Loucy (cell line): ENCODE data around the gene LYPD6.

Experiments
- H2AFZ ChIP-seq: fragments of 200-600 bp; sonication (generic); 2 replicates; pipeline ENCODE4 v1.6.0; 2016; ENCODE audit warnings: antibody characterized with exemption, mild to moderate bottlenecking, low read length, moderate library complexity
- H3F3A ChIP-seq: fragments of 200-600 bp; 2 replicates; pipeline ENCODE4 v1.6.0; 2016; ENCODE audit warnings: antibody characterized with exemption, low read depth, mild to moderate bottlenecking
- H3K27me3 ChIP-seq: fragments of 200-600 bp; sonication (generic); 2 replicates; pipeline ENCODE4 v1.6.1; 2014; ENCODE audit warnings: low read length, mild to moderate bottlenecking; ENCODE audit not compliant: insufficient read depth, poor library complexity, severe bottlenecking
- H3K36me3 ChIP-seq: fragments of 200-600 bp; sonication (generic); 2 replicates; pipeline ENCODE4 v1.6.1; 2016; ENCODE audit warnings: low read length; ENCODE audit not compliant: insufficient read depth
- H3K4me1 ChIP-seq: fragments of 200-600 bp; sonication (generic); 2 replicates; pipeline ENCODE4 v1.5.1; 2014; ENCODE audit warnings: low read length, mild to moderate bottlenecking; ENCODE audit not compliant: insufficient read depth, poor library complexity, severe bottlenecking
- H3K4me2 ChIP-seq: fragments of 200-600 bp; sonication (generic); 2 replicates; pipeline ENCODE4 v1.6.0; 2014; ENCODE audit warnings: antibody characterized with exemption, low read length, low read depth, mild to moderate bottlenecking; ENCODE audit not compliant: poor library complexity, severe bottlenecking
- H3K4me3 ChIP-seq: fragments of 200-600 bp; sonication (generic); 2 replicates; pipeline ENCODE4 v1.5.1; 2014; ENCODE audit warnings: low read length, mild to moderate bottlenecking, mixed read lengths; ENCODE audit not compliant: poor library complexity, severe bottlenecking
- H3K79me2 ChIP-seq: fragments of 200-600 bp; sonication (generic); 2 replicates; pipeline ENCODE4 v1.6.1; 2014; ENCODE audit warnings: low read length; ENCODE audit not compliant: insufficient read depth
- H3K9ac ChIP-seq: fragments of 200-600 bp; sonication (generic); 2 replicates; pipeline ENCODE4 v1.6.0; 2014; ENCODE audit warnings: mild to moderate bottlenecking, low read depth, low read length, moderate library complexity; ENCODE audit not compliant: poor library complexity, severe bottlenecking
- H3K9me2 ChIP-seq: fragments of 200-600 bp; sonication (generic); replicated peaks from 2 replicates; pipeline ENCODE4 v1.6.1; 2016; ENCODE audit warnings: low read depth, low read length, mixed read lengths
- H3K9me3 ChIP-seq: fragments of 200-600 bp; sonication (generic); 2 replicates; pipeline ENCODE4 v1.6.1; 2014; ENCODE audit warnings: mild to moderate bottlenecking, antibody characterized with exemption, low read length, low read depth; ENCODE audit not compliant: insufficient read depth
- H4K20me1 ChIP-seq: fragments of 200-600 bp; sonication (generic); 2 replicates; pipeline ENCODE4 v1.6.0; 2014; ENCODE audit warnings: antibody characterized with exemption, low read length, mild to moderate bottlenecking; ENCODE audit not compliant: insufficient read depth, poor library complexity, severe bottlenecking
- CTCF ChIP-seq: fragments of 200-600 bp; sonication (generic); conservative IDR thresholded peaks from 2 replicates; pipeline ENCODE4 v1.5.1; 2014; ENCODE audit warnings: mild to moderate bottlenecking, antibody characterized with exemption, low read length
- EZH2phosphoT487 ChIP-seq: fragments of 200-600 bp; IDR thresholded peaks from 2 replicates; pipeline ENCODE4 v1.6.1; 2018; ENCODE audit warnings: antibody characterized with exemption, mild to moderate bottlenecking, moderate library complexity, borderline replicate concordance

Gene LYPD6

GRCh38 chr2:149339324-149339723 lies 8.9 kb downstream of the LYPD6 start:
- H3K36me3 ChIP-seq, result no peaks in the 10 kb centered on the region
- no peak overlapping the region for H3K4me2 ChIP-seq
- H2AFZ ChIP-seq, result no peak overlapping the region
- H3K9me2 ChIP-seq, result no peaks in the 10 kb centered on the region
- no peaks in the 10 kb centered on the region for H4K20me1 ChIP-seq
- H3K27me3 ChIP-seq, result no peaks in the 10 kb centered on the region
- H3K9ac ChIP-seq, result no peak overlapping the region
- no peak overlapping the region for H3K4me3 ChIP-seq
- no peaks in the 10 kb centered on the region for H3K79me2 ChIP-seq
- no peaks in the 10 kb centered on the region for H3F3A ChIP-seq
- no peaks in the 10 kb centered on the region for H3K4me1 ChIP-seq
- H3K9me3 ChIP-seq, result no peaks in the 10 kb centered on the region
- TF ChIP-seq CTCF (no peak), EZH2phosphoT487 (no peak)

DNA sequence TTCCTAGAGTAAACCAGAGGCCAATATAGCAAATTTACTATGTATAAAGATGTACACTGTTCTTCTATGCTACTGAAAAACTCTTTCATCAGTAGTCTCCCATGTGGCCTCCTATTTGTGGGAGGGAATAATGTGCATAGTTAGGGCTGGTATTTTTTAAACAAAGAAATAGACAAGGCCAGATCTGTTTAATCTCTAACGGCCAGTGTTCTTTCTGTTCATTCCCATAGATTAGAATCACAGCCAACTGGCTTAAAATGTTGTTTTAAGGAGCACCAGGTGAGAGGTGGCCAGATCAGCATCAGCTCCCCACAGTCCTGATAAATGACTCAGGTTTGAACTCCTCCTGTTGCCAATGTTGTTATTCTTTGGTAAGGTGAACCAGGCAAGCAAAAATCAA lies 12.1 kb downstream of the LYPD6 start:
- Histone ChIP-seq H3K36me3 (no peaks in the 10 kb centered on the region), H3K9me3 (no peaks in the 10 kb centered on the region), H3K4me3 (no peak overlapping the region), H3K79me2 (no peaks in the 10 kb centered on the region), H3K27me3 (no peaks in the 10 kb centered on the region), H3K4me1 (no peaks in the 10 kb centered on the region), H3K9me2 (no peaks in the 10 kb centered on the region), H2AFZ (no peak overlapping the region), H4K20me1 (no peaks in the 10 kb centered on the region), H3F3A (no peaks in the 10 kb centered on the region), H3K9ac (no peak overlapping the region), H3K4me2 (no peak overlapping the region)
- TF ChIP-seq EZH2phosphoT487, result no peak
- no peak for TF ChIP-seq CTCF

DNA sequence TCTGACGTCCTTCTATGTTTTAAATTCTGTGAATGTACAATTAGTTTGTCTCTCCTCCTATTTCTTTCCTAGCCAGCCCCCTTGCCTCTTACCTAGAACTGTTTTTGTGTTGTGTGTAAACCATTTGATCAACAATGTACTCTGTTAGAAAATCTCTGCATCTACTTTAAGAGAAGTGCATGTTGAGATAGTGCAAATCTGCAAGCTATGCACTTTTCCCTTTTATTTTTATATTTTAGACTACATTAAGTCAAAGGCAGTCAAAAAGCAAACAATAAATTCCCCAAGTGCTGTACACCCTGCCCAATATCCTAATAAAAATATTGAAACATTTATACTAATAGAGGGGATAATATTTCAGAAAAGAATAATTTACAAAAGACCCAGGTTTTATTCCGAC lies 13.7 kb downstream of the LYPD6 start:
- TF ChIP-seq EZH2phosphoT487 (no peak), CTCF (no peak)
- H3K9me3 ChIP-seq, result no peaks in the 10 kb centered on the region
- no peaks in the 10 kb centered on the region for H3K36me3 ChIP-seq
- H3F3A ChIP-seq, result no peaks in the 10 kb centered on the region
- H3K4me1 ChIP-seq, result no peaks in the 10 kb centered on the region
- no peaks in the 10 kb centered on the region for H3K79me2 ChIP-seq
- H3K4me2 ChIP-seq, result no peak overlapping the region
- H3K9me2 ChIP-seq, result no peaks in the 10 kb centered on the region
- H3K27me3 ChIP-seq, result no peaks in the 10 kb centered on the region
- no peaks in the 10 kb centered on the region for H4K20me1 ChIP-seq
- H2AFZ ChIP-seq, result no peak overlapping the region
- H3K4me3 ChIP-seq, result no peak overlapping the region
- H3K9ac ChIP-seq, result no peak overlapping the region
